Measurements from ENCODE around the gene PEAR1.

PEAR1 gene

DNA sequence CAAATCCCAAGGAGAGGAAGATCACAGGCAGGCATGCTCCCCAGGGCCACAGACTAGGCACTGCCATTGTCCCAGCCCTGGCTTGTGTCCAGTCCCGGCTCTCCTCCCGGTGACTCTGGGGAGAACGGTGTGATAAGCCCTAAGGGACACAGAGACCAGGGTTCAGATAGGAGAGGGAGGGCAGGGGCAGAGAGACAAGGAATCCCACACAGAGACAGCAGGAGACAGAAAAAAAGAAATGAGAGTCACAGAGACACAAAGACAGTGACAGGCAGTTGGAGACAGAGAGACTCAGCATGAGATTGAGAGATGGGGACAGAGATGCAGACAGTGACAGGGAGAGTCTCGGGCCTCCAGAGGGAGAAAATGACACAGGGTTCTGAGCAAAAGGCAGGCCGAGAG is 35.0 kb upstream of the PEAR1 start:
- no peak overlapping the region for H3K4me3 ChIP-seq (ENCODE audit: low read depth, low read length)
- TF ChIP-seq MYC (IDR thresholded peaks at IDR 0.05; ENCODE audit: low read depth, low read length) (no peak), POLR2A (IDR thresholded peaks at IDR 0.05; ENCODE audit: extremely low read depth, insufficient read length) (no peak)
- TF ChIP-seq, protein P1, sequence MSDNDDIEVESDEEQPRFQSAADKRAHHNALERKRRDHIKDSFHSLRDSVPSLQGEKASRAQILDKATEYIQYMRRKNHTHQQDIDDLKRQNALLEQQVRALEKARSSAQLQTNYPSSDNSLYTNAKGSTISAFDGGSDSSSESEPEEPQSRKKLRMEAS (IDR thresholded peaks at IDR 0.05; ENCODE audit: low read depth, low read length) = no peak
- DNase-seq (ENCODE audit: low read depth) = no peak

DNA sequence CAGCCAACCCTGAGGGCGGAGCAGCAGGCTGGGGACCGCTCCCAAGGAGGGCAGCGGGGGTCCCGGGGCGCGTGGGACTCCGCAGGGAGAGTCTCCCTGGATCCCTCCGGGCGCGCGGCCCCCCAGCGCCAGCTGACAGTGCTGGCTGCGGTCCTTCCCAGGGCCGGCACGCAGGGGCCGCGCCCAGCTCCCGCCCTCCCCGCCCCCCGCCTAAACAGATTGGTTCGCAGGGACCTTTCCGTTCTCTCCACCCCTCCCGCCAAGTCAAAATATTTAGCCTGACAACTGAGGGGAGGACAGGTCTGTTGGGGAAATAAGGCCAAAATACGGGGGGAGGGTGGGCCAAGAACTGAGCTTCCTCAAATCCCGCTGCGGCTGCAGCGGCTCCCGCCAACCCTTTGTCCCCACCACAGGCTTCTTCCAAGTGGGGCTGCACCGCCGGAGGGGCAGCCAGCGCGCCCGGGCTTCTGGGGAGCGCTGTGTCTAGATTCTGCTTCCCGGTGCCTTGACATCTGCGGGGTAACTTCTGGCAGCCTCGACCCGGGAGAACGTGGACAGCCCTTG is 34.5 kb upstream of the PEAR1 start, which contains the start of gene INSRR:
TSS of gene INSRR (minus strand) at position 159 of the 564 bp plus-strand sequence. CDS start 496 bp downstream, outside the sequence.
- TF ChIP-seq POLR2A (IDR thresholded peaks at IDR 0.05; ENCODE audit: extremely low read depth, insufficient read length) (no peak), MYC (IDR thresholded peaks at IDR 0.05; ENCODE audit: low read depth, low read length) (no peak)
- TF ChIP-seq, protein P2, sequence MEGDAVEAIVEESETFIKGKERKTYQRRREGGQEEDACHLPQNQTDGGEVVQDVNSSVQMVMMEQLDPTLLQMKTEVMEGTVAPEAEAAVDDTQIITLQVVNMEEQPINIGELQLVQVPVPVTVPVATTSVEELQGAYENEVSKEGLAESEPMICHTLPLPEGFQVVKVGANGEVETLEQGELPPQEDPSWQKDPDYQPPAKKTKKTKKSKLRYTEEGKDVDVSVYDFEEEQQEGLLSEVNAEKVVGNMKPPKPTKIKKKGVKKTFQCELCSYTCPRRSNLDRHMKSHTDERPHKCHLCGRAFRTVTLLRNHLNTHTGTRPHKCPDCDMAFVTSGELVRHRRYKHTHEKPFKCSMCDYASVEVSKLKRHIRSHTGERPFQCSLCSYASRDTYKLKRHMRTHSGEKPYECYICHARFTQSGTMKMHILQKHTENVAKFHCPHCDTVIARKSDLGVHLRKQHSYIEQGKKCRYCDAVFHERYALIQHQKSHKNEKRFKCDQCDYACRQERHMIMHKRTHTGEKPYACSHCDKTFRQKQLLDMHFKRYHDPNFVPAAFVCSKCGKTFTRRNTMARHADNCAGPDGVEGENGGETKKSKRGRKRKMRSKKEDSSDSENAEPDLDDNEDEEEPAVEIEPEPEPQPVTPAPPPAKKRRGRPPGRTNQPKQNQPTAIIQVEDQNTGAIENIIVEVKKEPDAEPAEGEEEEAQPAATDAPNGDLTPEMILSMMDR (IDR thresholded peaks at IDR 0.05; ENCODE audit: low read depth, low read length) = no peak
- TF ChIP-seq, protein P1 (IDR thresholded peaks at IDR 0.05; ENCODE audit: low read depth, low read length) = no peak
- peak; percentile 61 for DNase-seq (ENCODE audit: low read depth)
- no peak within 1 kb of the TSS for H3K4me3 ChIP-seq (ENCODE audit: low read depth, low read length)

DNA sequence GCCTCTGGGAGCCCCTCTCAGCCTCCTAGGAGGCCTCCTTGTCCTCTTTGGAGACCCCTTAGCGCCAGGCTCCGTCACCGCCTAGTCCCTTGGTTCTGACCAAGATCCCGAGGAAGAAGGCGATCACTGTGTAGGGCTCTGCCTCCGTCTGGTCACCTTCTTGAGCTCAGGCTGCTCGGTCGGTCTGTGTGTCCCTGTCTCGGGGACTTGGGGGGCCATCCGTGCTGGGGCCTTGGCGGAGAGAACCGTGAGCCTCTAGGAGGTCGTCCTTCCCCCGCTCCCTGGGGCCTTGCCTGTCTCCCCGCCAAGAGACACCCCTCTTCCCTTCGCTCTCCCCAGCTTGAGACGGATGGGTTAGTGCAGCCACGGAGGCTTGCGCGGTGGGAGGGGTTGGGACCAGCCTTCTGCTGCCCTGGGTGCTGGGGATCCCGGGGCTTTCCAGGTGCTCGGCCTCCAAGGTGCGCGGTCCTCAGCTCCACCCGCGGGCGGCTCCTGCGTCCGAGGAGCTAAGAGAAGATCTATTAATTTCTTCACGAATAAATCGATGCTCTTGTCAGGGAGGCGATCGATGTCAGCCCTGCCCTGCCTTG is 33.9 kb upstream of the PEAR1 start:
- DNase-seq (ENCODE audit: low read depth) = no peak
- no peak overlapping the region for H3K4me3 ChIP-seq (ENCODE audit: low read depth, low read length)
- TF ChIP-seq MYC (IDR thresholded peaks at IDR 0.05; ENCODE audit: low read depth, low read length) (no peak), POLR2A (IDR thresholded peaks at IDR 0.05; ENCODE audit: extremely low read depth, insufficient read length) (no peak)
- TF ChIP-seq, protein P1 (IDR thresholded peaks at IDR 0.05; ENCODE audit: low read depth, low read length) = no peak
- TF ChIP-seq, protein P2 (IDR thresholded peaks at IDR 0.05; ENCODE audit: low read depth, low read length) = no peak

DNA sequence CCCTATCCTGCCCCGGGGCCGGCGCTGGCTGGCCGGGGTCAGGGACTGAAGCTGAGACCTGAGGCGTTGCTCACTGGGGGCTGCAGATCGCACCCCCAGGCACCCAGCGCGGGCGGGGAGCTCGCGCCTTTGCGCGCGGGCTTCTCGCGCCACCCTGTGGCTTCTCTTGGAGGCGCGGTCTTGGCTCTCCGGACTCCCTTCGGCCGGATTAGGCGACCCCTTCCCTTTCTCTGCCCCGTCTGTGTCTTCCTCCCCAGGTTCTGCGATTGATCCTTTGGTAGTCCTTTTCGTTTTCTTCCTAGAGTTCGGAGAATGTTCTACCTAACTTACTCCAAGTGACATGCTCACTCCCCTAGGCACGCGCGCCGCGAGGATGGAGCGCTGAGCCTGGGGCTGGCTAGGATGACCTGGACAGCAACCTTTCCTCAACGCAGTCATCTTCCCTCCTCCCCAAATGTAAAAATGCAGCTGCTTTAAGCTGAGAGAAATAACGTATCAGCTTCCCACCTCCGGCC is 33.3 kb upstream of the PEAR1 start:
- peak; percentile 60 for DNase-seq (ENCODE audit: low read depth)
- H3K4me3 ChIP-seq (ENCODE audit: low read depth, low read length) = no peak overlapping the region
- TF ChIP-seq, protein P2 (IDR thresholded peaks at IDR 0.05; ENCODE audit: low read depth, low read length) = peak; percentile 58
- TF ChIP-seq POLR2A (IDR thresholded peaks at IDR 0.05; ENCODE audit: extremely low read depth, insufficient read length) = no peak
- TF ChIP-seq MYC (IDR thresholded peaks at IDR 0.05; ENCODE audit: low read depth, low read length) = no peak
- TF ChIP-seq, protein P1 (IDR thresholded peaks at IDR 0.05; ENCODE audit: low read depth, low read length) = no peak

DNA sequence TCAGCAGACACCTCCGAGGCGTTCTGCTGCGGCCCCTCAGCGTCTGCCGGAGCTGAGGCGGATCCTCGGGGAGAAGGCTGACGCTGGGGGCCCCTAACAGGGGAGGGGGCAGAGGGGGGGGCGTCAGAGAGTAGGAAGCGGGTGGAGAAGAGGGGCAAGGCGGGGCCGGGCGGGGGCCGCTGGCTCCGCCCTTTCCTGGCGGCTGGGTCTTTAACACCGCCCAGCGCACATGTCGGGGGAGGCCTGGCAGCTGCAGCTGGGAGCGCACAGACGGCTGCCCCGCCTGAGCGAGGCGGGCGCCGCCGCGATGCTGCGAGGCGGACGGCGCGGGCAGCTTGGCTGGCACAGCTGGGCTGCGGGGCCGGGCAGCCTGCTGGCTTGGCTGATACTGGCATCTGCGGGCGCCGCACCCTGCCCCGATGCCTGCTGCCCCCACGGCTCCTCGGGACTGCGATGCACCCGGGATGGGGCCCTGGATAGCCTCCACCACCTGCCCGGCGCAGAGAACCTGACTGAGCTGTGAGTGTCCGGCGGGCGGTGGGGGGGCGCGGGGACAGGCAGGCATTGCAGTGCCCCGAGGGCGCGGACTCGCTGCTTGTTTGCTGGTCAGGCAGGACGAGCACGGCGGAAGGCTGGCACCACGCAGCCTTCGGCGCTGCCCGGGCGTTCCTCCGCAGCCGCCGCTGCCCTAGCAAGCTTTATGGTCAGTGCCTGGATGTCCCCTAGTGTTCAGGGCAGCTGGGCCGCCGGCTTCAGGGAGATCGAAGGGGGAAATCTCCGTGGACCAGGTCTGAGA is 32.7 kb upstream of the PEAR1 start, which contains the start of gene NTRK1:
TSS of gene NTRK1 (plus strand) at position 238 of the 796 bp plus-strand sequence. CDS start at position 308, 70 bp downstream.
- H3K4me3 ChIP-seq (ENCODE audit: low read depth, low read length) = no peak within 1 kb of the TSS
- TF ChIP-seq MYC (IDR thresholded peaks at IDR 0.05; ENCODE audit: low read depth, low read length) = no peak
- TF ChIP-seq, protein P1 (IDR thresholded peaks at IDR 0.05; ENCODE audit: low read depth, low read length) = peak; percentile 69; the same call in 1 of the 2 replicates
- peak; percentile 63 for DNase-seq (ENCODE audit: low read depth)

DNA sequence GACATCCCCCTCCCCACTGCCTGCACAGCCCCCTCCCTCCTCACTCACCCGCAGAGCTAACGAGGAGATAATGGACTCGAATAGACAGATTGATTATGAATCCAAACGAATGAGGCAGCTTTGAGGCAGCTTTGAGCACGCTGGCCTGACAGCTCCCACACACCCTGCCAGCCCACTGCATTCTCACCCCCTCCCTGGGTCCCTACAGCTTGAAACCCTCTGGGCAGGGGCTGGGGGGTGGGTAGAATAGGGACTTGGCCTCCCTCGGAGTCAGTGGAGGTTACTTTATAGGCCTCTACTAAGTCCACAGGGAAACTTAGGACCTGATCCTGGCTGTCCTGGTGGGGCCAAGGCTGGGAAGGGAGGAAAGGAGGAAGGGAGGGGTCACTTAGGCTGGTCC is 30.9 kb upstream of the PEAR1 start:
- H3K4me3 ChIP-seq (ENCODE audit: low read depth, low read length) = no peak overlapping the region
- TF ChIP-seq, protein P1 (IDR thresholded peaks at IDR 0.05; ENCODE audit: low read depth, low read length) = no peak
- TF ChIP-seq, protein P2 (IDR thresholded peaks at IDR 0.05; ENCODE audit: low read depth, low read length) = no peak
- TF ChIP-seq POLR2A (IDR thresholded peaks at IDR 0.05; ENCODE audit: extremely low read depth, insufficient read length) (no peak), MYC (IDR thresholded peaks at IDR 0.05; ENCODE audit: low read depth, low read length) (no peak)
- no peak for DNase-seq (ENCODE audit: low read depth)

Data from NB4 (cell line).